AG10803 (cell line): ENCODE data around the gene MSI2.

Source experiments
- DNase-seq: peaks from one replicate; pipeline ENCODE4 v3.0.0; 2010; ENCODE audit warnings: low read depth
- H3K4me3 ChIP-seq: 2 replicates; pipeline ENCODE4 v1.5.1; 2011; ENCODE audit warnings: mild to moderate bottlenecking, low read length, control low read depth
- CTCF ChIP-seq: conservative IDR thresholded peaks from 2 replicates; pipeline ENCODE4 v1.5.1; 2011; ENCODE audit warnings: mild to moderate bottlenecking, low read length, control low read depth, inconsistent platforms

The MSI2 gene

GRCh38 chr17:57484826-57485565, 228.7 kb downstream of the MSI2 start:
- H3K4me3 ChIP-seq = no peak overlapping the region
- no peak for TF ChIP-seq CTCF
- DNase-seq = no peak

GRCh38 chr17:57485566-57485865, 229.2 kb downstream of the MSI2 start:
- H3K4me3 ChIP-seq = no peak overlapping the region
- peak; percentile 43 for DNase-seq
- no peak for TF ChIP-seq CTCF

GRCh38 chr17:57485916-57486881, 229.9 kb downstream of the MSI2 start:
- no peak for TF ChIP-seq CTCF
- no peak for DNase-seq
- no peak overlapping the region for H3K4me3 ChIP-seq

- TF ChIP-seq CTCF = no peak
- no peak for DNase-seq
Measured at GRCh38 chr17:57486882-57487301, 230.6 kb downstream of the MSI2 start.

GRCh38 chr17:57487573-57487972, 231.2 kb downstream of the MSI2 start:
- no peak overlapping the region for H3K4me3 ChIP-seq
- no peak for DNase-seq
- TF ChIP-seq CTCF = no peak

More at GRCh38 chr17:57486882-57487301, 230.6 kb downstream of the MSI2 start:
- H3K4me3 ChIP-seq = no peak overlapping the region

GRCh38 chr17:57488856-57489255, 232.5 kb downstream of the MSI2 start:
- TF ChIP-seq CTCF = no peak
- no peak for DNase-seq
- no peak overlapping the region for H3K4me3 ChIP-seq
